Right lobe of liver (tissue), 6 donors: ENCODE results near the gene LCMT1. TPM values are rescaled to one million over a fixed set of nuclear protein-coding genes. Genes with fewer than 3 reads are reported as not detected.
A peak's percentile ranks its signal among the peaks of the same experiment; 100 is the strongest.

Experiments
- ATAC-seq, 4 donors: fragments of 200-7000 bp; cut with Tn5 transposase; one replicate each; pipeline ENCODE4 v1.9.1; 2020; ENCODE audit warnings: mild to moderate bottlenecking in 4 of 4, moderate library complexity in 4 of 4
- DNase-seq, 3 donors: peaks; one replicate each; pipeline ENCODE4 v3.0.0-alpha.2; 2020
- H3K27ac ChIP-seq, 3 donors: fragments of 200-600 bp; one replicate each; pipeline ENCODE4 v1.8.0; 2022
- H3K27me3 ChIP-seq, 2 donors: fragments of 200-600 bp; one replicate each; pipeline ENCODE4 v1.8.0; 2022
- H3K36me3 ChIP-seq, 4 donors: fragments of 200-600 bp; sonication (generic) in 1 of 4; one replicate each; pipeline versions ENCODE4 v1.5.1 to v1.8.0; 2017 to 2022; ENCODE audit warnings: control low read depth in 1 of 4
- H3K4me1 ChIP-seq, 4 donors: fragments of 200-600 bp; sonication (generic) in 1 of 4; one replicate each; pipeline versions ENCODE4 v1.5.1 to v1.8.0; 2017 to 2022; ENCODE audit warnings: control low read depth in 1 of 4
- H3K4me3 ChIP-seq, 3 donors: fragments of 200-600 bp; one replicate each; pipeline ENCODE4 v1.8.0; 2022
- H3K9me3 ChIP-seq, 4 donors: fragments of 200-600 bp; sonication (generic) in 1 of 4; one replicate each; pipeline versions ENCODE4 v1.5.1 to v1.8.0; 2017 to 2022; ENCODE audit warnings: control low read depth in 1 of 4
- CTCF ChIP-seq, 4 donors: fragments of 200-600 bp in 3 of 4; fragments of 450-650 bp in 1 of 4; IDR thresholded peaks; one replicate each; pipeline versions ENCODE4 v1.5.1 to v1.8.0; 2016 to 2022; ENCODE audit warnings: antibody characterized with exemption in 4 of 4, mild to moderate bottlenecking in 2 of 4
- POLR2A ChIP-seq: fragments of 450-650 bp; IDR thresholded peaks from one replicate; pipeline ENCODE4 v1.6.1; 2017; ENCODE audit warnings: antibody characterized with exemption, mild to moderate bottlenecking
- WGBS: methylation state at CpG from one replicate; pipeline ENCODE4 v1.1.6; 2018; ENCODE audit warnings: low coverage, low lambda C conversion rate; ENCODE audit not compliant: insufficient coverage; ENCODE audit errors: missing lambda C conversion rate; 5-methylcytosine and 5-hydroxymethylcytosine counted together
- intact Hi-C, 2 donors: fragments of 100-400 bp; cut with DNase I; formaldehyde crosslinking; loops; one replicate each; pipeline versions ENCODE4 v1.11.2 to v1.14.1; 2022
- total RNA-seq, 6 experiments: library from RNA; depleted of rRNA in 2 of 6; stranded (reverse); fragments of >200 nt in 2 of 6; fragmentation: NEBNext Ultra II Directional in 3 of 6; extraction: Animal tissue kit (Norgen Biotek cat#: 25700) in 3 of 6; gene quantifications; one replicate each; pipeline versions ENCODE4 v1.1.0 to v1.2.4, GENCODE V29; 2016 to 2023
- donor health status: DM: no; HTN: yes; CAD: no.
- donor health status: DM: no; HTN: no; CAD: no.
- donor health status: DM: no; HTN: no; CAD: no.
- donor health status: DM: no; HTN: yes; CAD: no.
- donor health status: DM: no; HTN: yes; CAD: no.

LCMT1 gene
- total RNA-seq, 6 experiments from 2014 or later: 6.2 to 12.0 (median 8.9) TPM

GRCh38 chr16:25097276-25097975, 14.1 kb upstream of the LCMT1 start:
- Histone ChIP-seq H3K4me1 (no peaks in the 10 kb centered on the region), H3K9me3 (no peaks in the 10 kb centered on the region), H3K27ac (no peak overlapping the region), H3K4me3 (no peak overlapping the region), H3K27me3 (no peaks in the 10 kb centered on the region), H3K36me3 (no peaks in the 10 kb centered on the region)
- WGBS: 45% methylated on average over 5 of the region's 5 CpGs
- ATAC-seq (no peak), DNase-seq (no peak)
- intact Hi-C loops: no loop called here
- TF ChIP-seq CTCF (IDR thresholded peaks at IDR 0.05) (no peak), POLR2A (no peak)

- Histone ChIP-seq H3K36me3 (no peaks in the 10 kb centered on the region), H3K27ac (no peak overlapping the region), H3K27me3 (no peaks in the 10 kb centered on the region), H3K9me3 (no peaks in the 10 kb centered on the region), H3K4me1 (no peaks in the 10 kb centered on the region), H3K4me3 (no peak overlapping the region)
- no peak for ATAC-seq
- DNase-seq: no peak
- intact Hi-C loops: no loop called here
- no peak for TF ChIP-seq CTCF (IDR thresholded peaks at IDR 0.05)
- TF ChIP-seq POLR2A: no peak
- WGBS: 74% methylated on average over 5 of the region's 5 CpGs
Measured at GRCh38 chr16:25100511-25100910, 11.0 kb upstream of the LCMT1 start.

- TF ChIP-seq POLR2A (peak; percentile 82), CTCF (IDR thresholded peaks at IDR 0.05) (peak; percentile 33 to 46 (median 35))
- Histone ChIP-seq H3K27me3 (no peaks in the 10 kb centered on the region), H3K4me1 (peaks cover 0 to 26% (median 5%) of the 10 kb centered on the region in 4 donors), H3K36me3 (no peaks in the 10 kb centered on the region), H3K4me3 (peak overlapping the region; percentile 89 to 98 (median 97)), H3K27ac (peak overlapping the region; percentile 87 to 92 (median 91)), H3K9me3 (no peaks in the 10 kb centered on the region)
- WGBS: 0% methylated on average over 8 of the region's 63 CpGs
- intact Hi-C loops: no loop called here
- ATAC-seq (peak; percentile 84 to 91 (median 88)), DNase-seq (peak; percentile 97 to 99 (median 98))
Measured at GRCh38 chr16:25106567-25107465, 4.7 kb upstream of the LCMT1 start.

GRCh38 chr16:25107466-25107792, 4.1 kb upstream of the LCMT1 start:
- DNase-seq (no peak), ATAC-seq (no peak)
- no peaks in the 10 kb centered on the region for H3K9me3 ChIP-seq
- no peaks in the 10 kb centered on the region for H3K36me3 ChIP-seq
- peak overlapping the region; percentile 87 to 92 (median 91) for H3K27ac ChIP-seq
- TF ChIP-seq CTCF (IDR thresholded peaks at IDR 0.05) (no peak), POLR2A (no peak)
- H3K4me1 ChIP-seq: peaks cover 0 to 31% (median 8%) of the 10 kb centered on the region in 4 donors
- intact Hi-C loops: no loop called here
- 38% methylated on average over 4 of the region's 7 CpGs for WGBS
- H3K27me3 ChIP-seq: no peaks in the 10 kb centered on the region
- H3K4me3 ChIP-seq: peak overlapping the region; percentile 89 to 98 (median 97)
